ENCODE data around the gene CALCOCO1.

- TF ChIP-seq, protein P1, sequence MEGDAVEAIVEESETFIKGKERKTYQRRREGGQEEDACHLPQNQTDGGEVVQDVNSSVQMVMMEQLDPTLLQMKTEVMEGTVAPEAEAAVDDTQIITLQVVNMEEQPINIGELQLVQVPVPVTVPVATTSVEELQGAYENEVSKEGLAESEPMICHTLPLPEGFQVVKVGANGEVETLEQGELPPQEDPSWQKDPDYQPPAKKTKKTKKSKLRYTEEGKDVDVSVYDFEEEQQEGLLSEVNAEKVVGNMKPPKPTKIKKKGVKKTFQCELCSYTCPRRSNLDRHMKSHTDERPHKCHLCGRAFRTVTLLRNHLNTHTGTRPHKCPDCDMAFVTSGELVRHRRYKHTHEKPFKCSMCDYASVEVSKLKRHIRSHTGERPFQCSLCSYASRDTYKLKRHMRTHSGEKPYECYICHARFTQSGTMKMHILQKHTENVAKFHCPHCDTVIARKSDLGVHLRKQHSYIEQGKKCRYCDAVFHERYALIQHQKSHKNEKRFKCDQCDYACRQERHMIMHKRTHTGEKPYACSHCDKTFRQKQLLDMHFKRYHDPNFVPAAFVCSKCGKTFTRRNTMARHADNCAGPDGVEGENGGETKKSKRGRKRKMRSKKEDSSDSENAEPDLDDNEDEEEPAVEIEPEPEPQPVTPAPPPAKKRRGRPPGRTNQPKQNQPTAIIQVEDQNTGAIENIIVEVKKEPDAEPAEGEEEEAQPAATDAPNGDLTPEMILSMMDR (IDR thresholded peaks at IDR 0.05; ENCODE audit: insufficient read depth, low read length, poor library complexity, severe bottlenecking) = no peak
- TF ChIP-seq EZH2phosphoT487 (conservative IDR thresholded peaks at IDR 0.05; ENCODE audit: low read length) = no peak
Observed at GRCh38 chr12:53720946-53721345, 6.3 kb downstream of the CALCOCO1 start.
